IPS-NIHi7 (cell line): Measurements from ENCODE around the gene NCKAP5.

Source experiments
- DNase-seq: peaks from one replicate; pipeline ENCODE4 v3.0.0; 2012; ENCODE audit warnings: mixed read lengths; ENCODE audit errors: extremely low spot score

The NCKAP5 gene

DNA sequence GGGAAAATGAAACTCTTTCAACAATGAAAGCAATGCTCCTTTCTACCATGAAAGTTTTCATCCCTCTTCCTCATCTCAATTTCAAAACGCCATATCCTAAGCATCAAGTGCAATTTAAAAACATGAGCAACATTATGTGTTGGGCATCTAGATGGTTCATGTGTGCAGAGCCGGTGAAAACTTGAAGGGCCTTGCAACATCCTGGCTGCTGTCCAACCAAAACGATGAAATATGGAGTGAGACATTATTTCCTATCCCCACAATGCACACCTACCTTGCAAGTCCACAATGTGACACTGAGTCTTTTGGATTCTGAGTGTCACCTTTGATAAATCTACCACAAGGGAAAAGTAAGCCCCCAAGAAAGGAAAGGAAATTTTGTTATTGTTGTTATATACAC lies 110.0 kb downstream of the NCKAP5 start:
- DNase-seq = no peak

DNA sequence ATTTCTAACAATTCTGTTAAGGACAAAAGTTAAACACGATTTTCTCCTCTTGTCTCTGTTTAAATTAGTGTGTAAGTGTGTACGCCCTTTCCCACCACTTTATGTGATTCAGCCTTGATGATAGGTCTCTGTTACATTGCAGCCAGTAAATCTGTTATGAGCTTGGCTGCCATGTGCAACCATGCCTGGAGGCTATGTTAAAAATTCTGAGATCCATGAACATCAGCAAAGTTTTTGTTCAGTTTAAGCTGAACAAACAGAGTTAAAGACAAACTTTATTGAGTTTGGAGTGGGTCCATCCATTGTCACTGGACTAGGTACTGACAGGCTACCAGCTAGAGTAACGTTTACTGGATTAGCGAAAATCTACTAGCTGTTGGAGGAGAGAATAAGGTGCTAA lies 110.4 kb downstream of the NCKAP5 start:
- no peak for DNase-seq

DNA sequence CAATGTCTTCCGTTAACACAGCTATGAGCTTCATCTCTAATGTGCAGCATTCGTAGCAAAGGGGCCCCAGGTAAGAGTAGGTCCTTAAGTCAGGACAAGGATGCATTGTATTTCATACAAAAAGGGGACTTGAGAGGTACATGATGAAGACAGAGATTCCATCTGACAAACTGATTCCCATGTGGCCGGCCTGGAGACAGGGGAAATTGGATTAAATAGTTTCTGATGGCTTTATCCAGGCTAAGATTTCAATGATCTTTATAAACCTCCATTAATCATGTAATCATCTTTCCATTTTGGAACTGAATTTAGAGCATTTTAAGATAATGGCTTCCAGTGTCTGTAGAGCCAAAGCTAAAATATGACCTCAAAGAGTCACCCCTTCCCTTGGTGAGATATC lies 111.3 kb downstream of the NCKAP5 start:
- no peak for DNase-seq

DNA sequence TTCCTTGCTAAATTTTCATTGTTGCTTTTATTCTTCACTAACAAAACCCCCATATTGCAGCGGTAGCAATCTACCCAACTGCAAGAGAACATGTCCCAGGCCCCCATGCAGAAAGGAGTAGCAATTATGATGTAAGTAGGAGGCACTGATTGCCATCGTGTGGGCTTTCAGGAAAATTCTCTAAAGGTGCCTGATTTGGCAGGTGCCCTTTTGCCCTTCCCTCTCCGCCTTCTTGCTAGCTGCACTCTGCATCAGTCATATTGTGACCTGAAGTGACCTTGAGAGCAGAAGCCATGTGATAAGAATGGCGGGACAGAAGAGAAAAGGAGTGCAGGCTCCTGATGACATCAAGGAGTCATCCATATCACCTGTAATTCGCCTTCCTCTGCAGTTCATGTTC lies 112.1 kb downstream of the NCKAP5 start:
- DNase-seq = no peak

DNA sequence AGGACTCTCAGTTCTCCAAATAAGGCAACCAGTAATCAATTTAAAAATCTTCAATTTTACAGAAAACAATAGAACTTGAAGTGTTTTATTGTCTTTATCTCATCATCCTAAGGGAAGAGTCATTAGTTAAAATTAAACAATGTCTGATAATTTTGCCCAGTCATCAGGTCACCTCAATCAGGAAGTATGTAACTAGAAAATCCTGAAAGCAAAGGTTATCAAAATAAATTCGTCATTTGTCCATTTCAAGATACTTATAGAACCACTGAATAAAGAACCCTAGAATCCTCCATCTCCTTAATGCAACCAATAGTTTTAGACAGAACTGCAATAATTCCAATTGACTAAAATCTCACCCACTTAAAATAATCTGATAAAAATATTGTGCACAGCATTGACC lies 115.2 kb downstream of the NCKAP5 start:
- DNase-seq = no peak

DNA sequence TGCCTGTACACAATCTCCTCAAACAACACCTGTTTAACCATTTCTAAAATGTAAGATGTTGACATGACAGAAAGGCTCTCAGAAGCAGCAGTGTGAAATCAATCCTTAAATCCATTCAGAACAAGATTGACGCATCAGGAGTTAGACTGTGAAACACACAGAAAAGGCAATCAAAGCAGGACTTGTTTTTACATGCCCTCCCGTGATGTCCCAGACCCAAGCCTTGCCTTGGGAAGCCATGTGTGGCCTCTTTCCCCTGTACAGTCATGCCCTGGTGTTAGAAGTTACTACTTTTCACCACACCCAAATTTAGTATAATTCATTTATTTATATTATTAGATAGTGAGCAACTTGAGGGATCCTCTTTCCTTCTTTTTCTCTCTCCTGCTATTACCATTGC lies 115.7 kb downstream of the NCKAP5 start:
- no peak for DNase-seq

DNA sequence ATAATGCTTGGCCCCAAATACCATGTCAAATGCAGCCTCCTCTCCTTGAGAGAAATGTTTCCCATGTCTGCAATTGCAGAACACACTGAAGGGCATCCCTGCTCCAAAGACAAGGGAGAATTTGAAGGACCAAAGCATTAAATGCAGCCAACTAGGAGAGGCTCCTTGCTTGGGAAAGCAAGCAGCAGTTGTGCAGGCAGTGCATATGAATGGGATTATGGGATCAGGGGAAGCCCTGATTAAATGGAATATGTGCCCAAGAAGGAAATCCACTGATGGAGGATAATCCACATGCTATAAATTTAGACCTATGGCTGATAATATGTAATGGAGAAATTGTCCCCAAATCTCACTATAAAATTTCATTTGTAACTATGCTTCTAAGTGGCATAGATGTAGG lies 116.1 kb downstream of the NCKAP5 start:
- no peak for DNase-seq

DNA sequence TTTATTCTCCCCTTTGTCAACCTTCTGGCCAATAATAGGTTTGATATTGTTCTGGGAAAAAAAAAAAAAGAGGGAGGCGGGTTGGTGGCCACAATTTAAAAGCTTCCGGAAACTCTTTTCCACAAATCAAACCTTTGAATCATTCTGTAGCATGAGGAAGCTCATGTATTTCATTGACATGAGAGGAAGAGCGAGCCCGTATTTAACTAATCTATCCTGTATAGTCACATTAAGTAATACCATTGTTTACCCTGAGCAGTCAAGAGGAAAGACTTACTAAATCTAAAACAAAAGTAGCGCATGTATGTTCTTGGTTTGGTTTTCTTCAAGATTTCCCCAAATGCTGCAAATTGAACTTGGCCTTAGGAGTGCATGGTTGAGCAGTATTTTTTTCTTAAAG lies 120.1 kb downstream of the NCKAP5 start:
- DNase-seq = no peak

DNA sequence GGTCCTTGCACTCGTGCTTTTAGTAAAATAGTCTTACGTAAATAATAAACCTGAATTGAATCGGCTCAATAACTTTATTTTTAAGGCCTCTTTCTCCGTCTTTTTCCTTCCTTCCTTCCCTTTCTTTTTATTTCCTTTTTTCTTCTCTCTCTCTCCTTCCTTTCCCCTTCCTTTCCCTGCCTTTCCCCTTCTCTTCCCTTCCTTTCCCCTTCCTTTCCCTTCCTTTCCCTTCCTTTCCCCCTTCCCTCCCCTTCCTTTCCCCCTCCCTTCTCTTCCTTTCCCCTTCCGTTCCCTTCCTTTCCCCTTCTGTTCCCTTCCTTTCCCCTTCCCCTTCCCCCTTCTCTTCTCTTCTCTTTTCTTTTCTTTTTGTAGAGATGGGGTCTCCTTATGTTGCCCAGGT lies 121.0 kb downstream of the NCKAP5 start:
- DNase-seq = no peak

DNA sequence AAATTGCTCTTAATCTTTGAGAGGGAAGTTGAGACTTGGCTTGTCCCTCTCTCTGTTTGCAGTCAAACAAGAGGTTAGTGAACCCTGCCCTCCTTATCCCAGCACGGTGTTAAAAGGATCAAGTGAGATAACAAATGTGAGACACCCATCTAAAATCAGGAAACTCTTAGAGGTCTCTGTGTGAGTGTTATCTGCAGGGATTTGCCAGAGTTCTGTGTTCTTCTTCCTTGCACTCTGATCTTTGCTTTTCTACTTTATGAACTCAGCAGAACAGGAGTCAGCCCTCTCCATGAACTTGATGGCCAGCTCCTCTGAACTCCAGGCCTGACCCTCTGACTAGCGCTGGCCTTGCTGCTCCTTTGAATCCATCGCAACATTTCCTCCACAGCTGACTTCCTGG lies 123.8 kb downstream of the NCKAP5 start:
- no peak for DNase-seq

DNA sequence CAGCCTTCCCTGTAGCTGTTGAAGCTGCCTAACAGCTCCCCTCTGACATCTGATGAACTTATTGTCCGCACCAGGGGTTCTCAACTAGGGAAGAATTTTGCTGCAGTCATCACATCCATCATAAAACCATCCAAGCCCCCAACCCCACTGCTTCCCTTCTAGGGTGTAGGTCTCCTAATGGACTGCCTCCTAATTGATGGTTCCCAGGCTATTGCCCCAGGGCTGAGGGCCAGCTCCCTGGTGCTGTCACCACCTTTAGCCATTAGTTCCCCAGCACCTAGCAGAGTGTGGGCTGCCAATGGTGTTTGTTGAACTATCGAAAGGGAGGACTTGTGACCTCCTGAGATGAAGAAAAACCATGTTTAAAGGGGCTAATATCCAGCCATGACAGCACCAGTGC lies 125.9 kb downstream of the NCKAP5 start:
- no peak for DNase-seq

DNA sequence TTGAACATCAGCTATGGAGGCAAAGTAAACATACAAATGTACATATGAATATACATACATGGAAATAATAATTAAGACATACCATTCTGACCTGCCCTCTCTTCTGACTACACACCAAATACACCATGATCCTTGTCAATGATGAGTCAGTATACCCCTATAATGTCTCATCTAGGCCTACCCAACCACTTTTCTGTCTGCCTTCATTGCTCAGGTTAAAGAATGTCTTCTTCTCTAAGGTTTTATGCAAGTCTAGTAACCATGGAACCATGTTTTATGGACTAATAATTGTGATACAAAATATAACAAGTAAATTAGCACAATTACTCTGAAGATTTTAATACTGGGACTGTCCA lies 128.7 kb downstream of the NCKAP5 start:
- DNase-seq = no peak

DNA sequence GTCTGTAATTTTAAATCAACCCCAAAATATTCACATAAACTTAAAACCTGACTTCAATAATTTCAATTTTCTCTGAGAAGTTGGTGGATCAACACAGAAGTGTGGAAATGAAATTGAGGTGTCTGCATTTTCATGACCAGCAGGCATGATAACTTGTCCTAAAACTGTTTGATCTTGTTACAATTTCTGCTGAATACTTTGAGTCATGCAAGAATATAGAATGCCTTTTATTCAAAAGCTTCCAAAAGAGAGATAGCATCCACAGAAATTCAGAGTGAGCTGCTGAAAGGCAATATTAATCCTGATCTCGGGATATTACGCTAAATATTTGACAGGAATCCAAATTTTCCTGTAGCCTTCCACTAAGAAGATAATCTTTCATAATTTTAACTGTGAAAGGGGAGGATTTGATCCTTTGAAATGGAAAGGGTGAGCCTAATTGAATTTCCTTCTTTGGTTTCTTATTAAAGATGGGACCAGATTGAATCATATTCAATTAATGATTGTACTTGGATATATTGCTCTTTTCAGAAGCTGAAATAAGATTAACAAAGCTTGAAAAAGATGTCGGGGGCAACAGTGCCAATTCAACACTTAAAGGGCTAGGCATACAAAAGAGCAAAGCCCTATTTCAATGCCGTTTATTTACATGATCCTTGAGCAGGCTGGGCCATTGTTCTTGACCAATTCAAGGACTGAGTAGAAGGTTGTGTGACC lies 129.3 kb downstream of the NCKAP5 start:
- no peak for DNase-seq

DNA sequence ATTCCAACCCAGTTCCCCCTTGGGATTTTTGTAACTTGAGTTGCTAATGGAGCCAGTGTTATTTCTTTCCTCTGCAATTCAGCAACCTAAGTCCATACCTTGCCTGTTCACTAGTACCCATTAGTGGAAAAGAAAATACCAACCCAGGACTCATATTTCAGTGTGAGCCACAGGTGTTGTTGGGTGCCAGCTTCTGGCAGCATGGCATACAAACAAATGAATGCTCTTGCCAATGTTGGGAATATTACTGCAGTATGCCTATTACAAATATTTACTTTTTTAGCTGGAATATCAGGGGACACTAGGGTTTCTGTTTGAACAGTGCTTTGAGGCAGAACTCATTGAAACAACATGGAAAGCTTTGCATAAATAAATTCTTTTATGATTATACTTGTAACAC lies 130.2 kb downstream of the NCKAP5 start:
- DNase-seq = no peak

DNA sequence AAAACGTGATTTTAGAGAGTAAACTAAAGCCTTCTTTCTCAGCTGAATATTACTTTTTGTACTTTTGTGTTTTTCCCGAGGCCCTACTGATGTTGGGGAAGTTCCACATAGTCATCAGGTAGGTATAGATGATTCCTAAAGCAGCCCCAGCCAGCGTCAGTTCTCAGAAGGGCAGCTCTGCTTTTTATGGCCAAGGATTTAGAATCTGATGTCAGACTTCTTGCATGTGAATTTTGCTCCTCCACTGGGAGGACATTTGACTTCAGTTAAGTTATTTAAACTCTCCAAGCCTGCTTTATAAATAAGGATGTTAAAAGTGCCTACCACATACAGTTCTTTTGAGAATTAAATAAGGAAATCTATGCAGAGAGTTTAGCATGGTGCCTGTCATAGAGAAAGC lies 130.8 kb downstream of the NCKAP5 start:
- no peak for DNase-seq

DNA sequence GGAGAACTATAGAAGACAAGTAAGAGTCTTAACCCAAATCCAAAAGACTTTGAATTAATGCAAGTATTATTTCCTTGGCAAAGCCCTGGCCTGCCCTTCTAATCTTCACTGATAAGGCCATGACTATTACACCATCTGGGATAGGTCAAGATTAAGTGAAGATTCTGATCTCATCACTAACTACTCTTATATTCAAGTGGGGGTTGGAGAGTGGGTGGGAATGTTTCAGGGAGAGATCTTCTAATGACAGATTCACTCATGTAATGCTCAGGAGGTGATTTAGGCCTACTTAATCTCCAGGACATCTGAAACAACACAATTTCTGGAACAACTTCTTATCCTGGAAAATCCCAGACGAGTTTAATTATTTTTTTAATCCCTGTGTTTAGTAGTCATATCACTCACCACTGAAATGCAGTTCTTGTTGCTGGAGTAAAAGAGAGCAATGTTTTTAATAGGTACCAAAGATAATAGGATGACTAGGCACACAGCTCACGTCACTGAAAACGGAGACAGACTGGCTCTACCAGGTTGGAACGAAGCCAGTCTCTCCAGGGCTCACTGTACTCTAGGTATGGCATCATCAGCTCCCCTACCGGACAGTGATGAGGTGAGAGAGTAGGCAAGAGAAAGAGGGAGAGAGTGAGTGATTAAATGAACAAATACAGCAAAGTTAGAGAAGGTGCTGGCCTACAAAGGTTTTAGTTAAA lies 133.1 kb downstream of the NCKAP5 start:
- no peak for DNase-seq

DNA sequence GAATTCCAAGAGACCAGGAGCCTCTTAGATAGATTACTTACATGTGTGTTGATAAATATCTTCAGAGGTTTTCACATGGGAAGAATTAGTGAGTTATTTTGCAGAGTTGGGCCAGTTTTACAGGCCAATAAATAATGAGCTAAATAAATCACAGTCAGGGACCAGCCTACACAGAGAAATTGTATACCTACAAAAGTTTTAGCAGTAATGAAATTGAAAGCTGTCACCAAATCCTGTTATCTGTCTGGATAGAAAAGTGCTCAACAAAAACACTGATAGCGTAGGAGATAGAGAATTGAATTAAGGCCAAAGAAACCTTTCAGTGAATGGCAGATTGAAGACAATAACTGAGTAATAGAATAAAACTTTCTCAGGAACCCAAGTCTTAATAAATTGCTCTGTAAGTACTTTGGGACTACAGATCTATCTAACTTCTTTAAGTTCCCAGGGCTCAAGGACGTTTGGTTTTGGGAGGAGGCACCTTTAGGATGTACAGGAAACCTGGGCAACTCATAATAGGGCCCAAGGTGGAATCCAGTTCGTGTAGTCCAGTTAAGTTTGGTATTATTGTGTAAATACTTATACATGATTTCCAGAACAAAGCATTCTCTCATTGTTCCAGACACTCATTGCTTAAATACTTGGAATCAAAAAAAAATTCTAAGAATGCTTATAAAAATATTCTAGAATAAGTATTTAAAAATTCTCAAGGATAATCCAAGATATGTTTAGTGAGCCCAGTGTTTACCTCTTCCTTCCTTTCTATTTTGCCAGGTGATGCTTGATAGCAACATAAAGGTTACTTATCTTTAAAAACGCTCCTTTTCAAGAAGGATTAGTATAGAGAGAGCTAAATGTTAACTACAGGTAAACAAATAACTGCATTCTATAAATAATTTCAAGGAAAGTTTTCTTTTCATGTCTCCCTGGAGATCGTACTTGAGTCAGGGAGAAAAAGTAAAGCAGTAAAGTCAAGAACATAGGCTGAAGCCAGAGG lies 134.5 kb downstream of the NCKAP5 start:
- DNase-seq = no peak

DNA sequence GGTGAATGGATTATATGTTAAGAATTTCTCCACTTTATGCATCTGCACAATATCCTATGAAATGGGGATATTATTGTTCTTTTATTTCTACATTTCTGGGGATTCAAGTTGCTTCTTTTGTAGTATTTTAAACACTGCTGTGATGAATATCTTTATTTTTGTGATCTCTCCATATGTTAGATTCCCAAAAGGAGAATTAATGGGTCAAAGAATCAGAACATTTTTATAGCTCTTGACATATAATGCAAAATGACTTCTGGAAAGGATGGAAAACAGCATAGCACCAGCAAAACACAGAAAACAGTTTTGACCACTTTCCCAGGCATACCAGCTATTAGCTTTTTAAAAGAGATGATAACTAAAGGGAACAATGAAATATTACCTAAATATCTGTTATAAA lies 135.5 kb downstream of the NCKAP5 start:
- no peak for DNase-seq

DNA sequence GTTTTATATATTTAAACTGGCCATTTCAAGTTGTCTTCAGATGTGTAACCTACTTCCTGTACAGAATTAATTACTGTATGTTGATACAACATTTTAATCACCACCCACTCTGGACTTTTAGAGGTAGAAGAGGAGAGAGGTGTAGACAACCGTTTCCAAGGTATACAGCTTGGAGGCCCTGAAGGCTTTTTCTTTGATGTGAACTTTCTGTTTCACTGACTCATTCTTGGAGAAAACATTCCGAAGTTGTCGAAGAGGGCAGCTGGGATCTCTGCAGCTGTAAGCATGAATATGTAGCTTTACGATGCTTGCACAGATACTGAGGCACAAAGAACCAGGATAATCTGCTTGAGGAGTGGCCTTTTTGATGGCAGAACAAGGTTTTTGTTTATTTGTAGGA lies 137.0 kb downstream of the NCKAP5 start:
- DNase-seq = no peak

DNA sequence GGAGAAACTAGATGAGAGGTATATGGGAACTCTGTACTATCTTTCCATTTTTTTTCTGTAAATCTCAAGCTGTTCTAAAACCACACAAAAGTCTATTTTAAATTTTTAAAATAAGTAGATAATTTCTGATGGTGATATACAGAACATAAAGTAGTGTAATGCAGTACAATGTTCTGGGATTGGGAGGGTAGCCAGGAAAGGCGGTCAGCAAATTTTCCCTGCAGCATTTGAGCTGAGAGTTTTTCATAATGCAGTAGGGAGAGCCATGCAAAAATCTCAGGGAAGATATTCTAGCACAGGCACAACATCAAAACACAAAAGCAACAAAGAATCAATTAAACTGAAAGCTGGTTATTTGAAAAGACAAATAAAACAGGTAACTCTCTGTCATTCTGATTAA lies 141.5 kb downstream of the NCKAP5 start:
- DNase-seq = no peak

DNA sequence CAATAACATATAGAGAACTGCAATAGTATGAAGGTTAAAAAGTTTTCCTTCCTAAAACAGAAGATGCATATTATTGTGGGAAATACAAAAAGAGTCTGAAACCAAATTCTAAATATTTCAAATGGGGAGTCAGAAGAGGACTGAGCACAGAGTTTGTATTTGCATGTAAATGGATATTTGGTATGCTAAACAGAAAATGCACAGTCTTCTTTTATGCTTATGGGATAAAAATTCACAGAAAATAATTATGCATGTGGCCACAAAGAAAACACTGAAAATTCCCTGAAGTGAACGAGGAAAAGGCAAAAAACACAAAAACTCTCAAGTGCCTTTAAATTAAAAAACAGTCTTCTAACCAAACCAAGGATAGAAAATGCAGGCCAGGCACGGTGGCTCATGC lies 142.7 kb downstream of the NCKAP5 start:
- DNase-seq = no peak

DNA sequence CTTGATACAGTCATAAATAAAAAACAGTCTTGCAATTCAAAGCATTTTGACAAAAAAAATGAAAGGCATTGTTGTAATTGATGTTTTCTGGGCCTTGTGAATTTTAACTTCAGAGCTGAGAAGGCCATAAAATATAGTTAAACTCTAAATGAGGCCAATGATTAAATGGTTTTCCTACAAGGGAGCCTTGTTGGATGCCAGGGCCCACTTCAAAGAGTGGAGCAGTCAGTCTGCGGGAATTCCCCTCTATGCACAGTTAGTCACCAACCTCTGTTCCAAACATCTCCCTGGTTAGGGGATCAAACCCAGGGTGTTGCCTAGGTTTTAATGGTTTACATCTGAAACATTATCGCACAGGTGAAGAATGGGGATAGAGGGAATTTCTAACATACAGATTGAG lies 143.4 kb downstream of the NCKAP5 start:
- no peak for DNase-seq

DNA sequence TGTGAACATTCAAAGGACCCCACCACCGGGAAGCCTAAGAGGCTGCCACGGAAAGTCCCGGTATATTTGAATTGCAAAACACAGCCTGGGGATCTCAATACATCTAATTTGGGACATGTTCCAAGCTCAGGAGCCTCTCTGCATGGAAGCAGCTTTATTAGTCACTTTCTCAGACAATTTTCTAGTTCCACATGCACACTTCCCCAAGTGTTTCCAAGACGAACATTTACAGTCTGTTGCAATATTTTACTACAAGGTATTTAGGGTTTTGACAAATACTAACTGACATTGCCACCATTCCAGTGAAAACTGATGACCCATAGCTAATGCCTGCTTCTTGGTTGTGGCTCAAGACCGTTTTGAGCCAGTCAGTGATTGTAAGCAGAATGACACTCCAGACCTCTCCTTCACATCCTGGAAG lies 145.3 kb downstream of the NCKAP5 start:
- no peak for DNase-seq
